IMR-90 (cell line): ENCODE results near the gene SPRED2. TPM values are rescaled to one million over a fixed set of nuclear protein-coding genes. Genes with fewer than 3 reads are reported as not detected.
A peak's percentile ranks its signal among the peaks of the same experiment; 100 is the strongest.

Source experiments
- ATAC-seq: fragments of 200-7000 bp; cut with Tn5 transposase; 2 replicates; pipeline ENCODE4 v1.9.1; 2020; ENCODE audit warnings: low read depth, mild to moderate bottlenecking, moderate library complexity
- BruUV-seq: library from RNA; stranded (reverse); fragments of 400-500 nt; replicated peaks from 2 replicates; lab custom pipeline; 2021; lab: Mats Ljungman, UMichigan
- CTCF ChIA-PET: fragments of 300-600 bp; formaldehyde crosslinking; extraction: SDS; loops from one replicate; lab custom pipeline; 2021; ENCODE audit warnings: antibody characterized with exemption; lab: Yijun Ruan, JAX
- POLR2A ChIA-PET: fragments of 300-600 bp; sonication (Branson Sonifier 250); formaldehyde crosslinking; loops from one replicate; lab custom pipeline; 2022; ENCODE audit warnings: antibody characterized with exemption; ENCODE audit not compliant: unreplicated experiment; lab: Charles Lee
- DNase-seq: peaks from one replicate; pipeline ENCODE4 v3.0.0; 2013
- H2AFZ ChIP-seq: replicated peaks from 2 replicates; pipeline ENCODE3; 2013; ENCODE audit warnings: low read length, mild to moderate bottlenecking; ENCODE audit not compliant: poor library complexity
- H2AK5ac ChIP-seq: 2 replicates; pipeline ENCODE4 v1.6.1; 2013; ENCODE audit warnings: low read depth, low read length, inconsistent platforms
- H2AK9ac ChIP-seq: replicated peaks from 2 replicates; pipeline ENCODE3; 2013; ENCODE audit warnings: mild to moderate bottlenecking, low read depth, low read length, moderate library complexity; ENCODE audit not compliant: poor library complexity
- H2BK120ac ChIP-seq: 2 replicates; pipeline ENCODE4 v1.6.1; 2013; ENCODE audit warnings: low read depth, low read length, inconsistent platforms
- H2BK15ac ChIP-seq: 3 replicates; pipeline ENCODE4 v1.6.1; 2013; ENCODE audit warnings: low read depth, low read length, inconsistent platforms
- H2BK20ac ChIP-seq: 2 replicates; pipeline ENCODE4 v1.6.1; 2013; ENCODE audit warnings: low read depth, mild to moderate bottlenecking, inconsistent platforms, low read length, moderate library complexity
- H2BK5ac ChIP-seq: 2 replicates; pipeline ENCODE4 v1.6.1; 2013; ENCODE audit warnings: mild to moderate bottlenecking, low read depth, low read length, inconsistent platforms; ENCODE audit not compliant: poor library complexity, severe bottlenecking
- H3K14ac ChIP-seq: replicated peaks from 2 replicates; pipeline ENCODE4 v1.6.1; 2013; ENCODE audit warnings: low read depth, low read length, inconsistent platforms
- H3K18ac ChIP-seq: 2 replicates; pipeline ENCODE4 v1.6.1; 2013; ENCODE audit warnings: low read depth, low read length, control low read depth
- H3K23ac ChIP-seq: 2 replicates; pipeline ENCODE4 v1.6.1; 2013; ENCODE audit warnings: low read depth, low read length, inconsistent platforms
- H3K27ac ChIP-seq: 2 replicates; pipeline ENCODE4 v1.5.1; 2013; ENCODE audit warnings: mild to moderate bottlenecking, control low read depth, low read length; ENCODE audit not compliant: insufficient read depth
- H3K27me3 ChIP-seq: 2 replicates; pipeline ENCODE4 v1.6.1; 2013; ENCODE audit warnings: low read length; ENCODE audit not compliant: control insufficient read depth, insufficient read depth
- H3K36me3 ChIP-seq: 2 replicates; pipeline ENCODE4 v1.6.1; 2013; ENCODE audit warnings: low read length, mixed read lengths; ENCODE audit not compliant: control insufficient read depth, insufficient read depth
- H3K4ac ChIP-seq: 2 replicates; pipeline ENCODE4 v1.6.1; 2013; ENCODE audit warnings: low read depth, low read length, inconsistent platforms
- H3K4me1 ChIP-seq: 2 replicates; pipeline ENCODE4 v1.6.1; 2013; ENCODE audit warnings: low read length, mixed read lengths; ENCODE audit not compliant: control insufficient read depth, insufficient read depth
- H3K4me2 ChIP-seq: 2 replicates; pipeline ENCODE4 v1.6.1; 2013; ENCODE audit warnings: low read depth, mild to moderate bottlenecking, control low read depth, low read length, moderate library complexity
- H3K4me3 ChIP-seq: 2 replicates; pipeline ENCODE4 v1.5.1; 2013; ENCODE audit warnings: low read depth, mild to moderate bottlenecking, control low read depth, low read length, moderate library complexity; ENCODE audit not compliant: insufficient read depth
- H3K56ac ChIP-seq: 2 replicates; pipeline ENCODE4 v1.6.1; 2013; ENCODE audit warnings: low read length, inconsistent platforms; ENCODE audit not compliant: insufficient read depth; ENCODE audit errors: extremely low read depth
- H3K79me1 ChIP-seq, 2 experiments: 2 replicates each; pipeline ENCODE4 v1.6.1; 2013; ENCODE audit warnings: low read length in 2 of 2, inconsistent platforms in 1 of 2, low read depth in 1 of 2
- H3K9ac ChIP-seq: 2 replicates; pipeline ENCODE4 v1.6.1; 2013; ENCODE audit warnings: low read depth, low read length, control low read depth
- H3K9me1 ChIP-seq: 2 replicates; pipeline ENCODE4 v1.6.1; 2013; ENCODE audit warnings: low read length, inconsistent platforms; ENCODE audit not compliant: insufficient read depth
- H3K9me3 ChIP-seq: 2 replicates; pipeline ENCODE4 v1.6.1; 2013; ENCODE audit warnings: low read length; ENCODE audit not compliant: control insufficient read depth, insufficient read depth
- H4K20me1 ChIP-seq: 2 replicates; pipeline ENCODE4 v1.6.1; 2013; ENCODE audit warnings: low read length, inconsistent platforms; ENCODE audit not compliant: insufficient read depth
- H4K5ac ChIP-seq: 2 replicates; pipeline ENCODE4 v1.6.1; 2013; ENCODE audit warnings: mild to moderate bottlenecking, low read depth, low read length, control low read depth
- H4K8ac ChIP-seq, 2 experiments: 2 replicates each; pipeline ENCODE4 v1.6.1; 2013; ENCODE audit warnings: low read depth in 2 of 2, low read length in 2 of 2, control low read depth in 1 of 2, inconsistent platforms in 1 of 2
- H4K91ac ChIP-seq: 2 replicates; pipeline ENCODE4 v1.6.1; 2013; ENCODE audit warnings: low read depth, low read length, inconsistent platforms; ENCODE audit not compliant: insufficient read depth
- BHLHE40 ChIP-seq: fragments of 150-350 bp; IDR thresholded peaks from 2 replicates; pipeline ENCODE4 v1.6.1; 2016; ENCODE audit warnings: mild to moderate bottlenecking, low read depth, low read length
- CEBPB ChIP-seq: IDR thresholded peaks from 2 replicates; pipeline ENCODE4 v1.6.1; 2012; ENCODE audit warnings: low read depth, low read length, improper control_type of control experiment
- CHD1 ChIP-seq: IDR thresholded peaks from 2 replicates; pipeline ENCODE4 v1.6.1; 2012; ENCODE audit warnings: low read depth, low read length, improper control_type of control experiment
- CTCF ChIP-seq: conservative IDR thresholded peaks from 2 replicates; pipeline ENCODE4 v1.5.1; 2012; ENCODE audit warnings: mild to moderate bottlenecking, low read depth, low read length, improper control_type of control experiment
- MAFK ChIP-seq: IDR thresholded peaks from 2 replicates; pipeline ENCODE4 v1.6.1; 2012; ENCODE audit warnings: low read depth, low read length, improper control_type of control experiment
- MAZ ChIP-seq: IDR thresholded peaks from 2 replicates; pipeline ENCODE4 v1.6.1; 2012; ENCODE audit warnings: low read depth, mild to moderate bottlenecking, low read length, improper control_type of control experiment, moderate library complexity, borderline replicate concordance
- MXI1 ChIP-seq: IDR thresholded peaks from 2 replicates; pipeline ENCODE4 v1.6.1; 2012; ENCODE audit warnings: low read depth, mild to moderate bottlenecking, low read length, moderate library complexity, borderline replicate concordance
- NFE2L2 ChIP-seq: fragments of 150-350 bp; IDR thresholded peaks from 2 replicates; pipeline ENCODE4 v1.6.1; 2016; ENCODE audit warnings: low read depth, mild to moderate bottlenecking, low read length
- POLR2A ChIP-seq: IDR thresholded peaks from 2 replicates; pipeline ENCODE4 v1.6.1; 2012; ENCODE audit warnings: mild to moderate bottlenecking, low read depth, low read length
- RAD21 ChIP-seq: IDR thresholded peaks from 2 replicates; pipeline ENCODE4 v1.6.1; 2012; ENCODE audit warnings: low read length, improper control_type of control experiment
- RCOR1 ChIP-seq: IDR thresholded peaks from 2 replicates; pipeline ENCODE4 v1.6.1; 2012; ENCODE audit warnings: mild to moderate bottlenecking, low read length, improper control_type of control experiment; ENCODE audit not compliant: insufficient replicate concordance
- RFX5 ChIP-seq: IDR thresholded peaks from 2 replicates; pipeline ENCODE4 v1.8.0; 2012; ENCODE audit warnings: low read depth, mild to moderate bottlenecking, low read length, moderate library complexity
- SMC3 ChIP-seq: fragments of 150-350 bp; IDR thresholded peaks from 2 replicates; pipeline ENCODE4 v1.6.1; 2016; ENCODE audit warnings: low read depth, mild to moderate bottlenecking, antibody characterized with exemption, low read length, moderate library complexity
- USF2 ChIP-seq: fragments of 150-350 bp; IDR thresholded peaks from 2 replicates; pipeline ENCODE4 v1.6.1; 2017; ENCODE audit warnings: mild to moderate bottlenecking, antibody characterized with exemption, low read length, low read depth
- WGBS, 2 experiments: methylation state at CpG; one replicate each; pipeline versions ENCODE4 v1.1.5 to v1.1.7; 2013; ENCODE audit warnings: missing lambda C conversion rate in 2 of 2; ENCODE audit not compliant: insufficient read length in 1 of 2; ENCODE audit errors: extremely low coverage in 2 of 2; 5-methylcytosine and 5-hydroxymethylcytosine counted together
- dilution Hi-C: fragments of 300-500 bp; cut with HindIII; formaldehyde crosslinking; loops from one replicate; pipeline ENCODE4 v1.14.3; 2018; ENCODE audit warnings: low sequenced_read_pairs; ENCODE audit not compliant: unreplicated experiment
- in situ Hi-C: fragments of 300-500 bp; cut with MboI; formaldehyde crosslinking; loops from 3 replicates; pipeline ENCODE4 v1.14.3; 2019; ENCODE audit warnings: low sequenced_read_pairs, inconsistent platforms, mixed read lengths
- intact Hi-C: fragments of 100-400 bp; cut with micrococcal nuclease; formaldehyde crosslinking; loops from 2 replicates; pipeline ENCODE4 v1.10.0; 2022
- polyA plus RNA-seq, 3 experiments: library from polyadenylated mRNA; depleted of rRNA; stranded (reverse); fragments of >200 nt; gene quantifications; 2 replicates each; pipeline ENCODE4 v1.2.3, GENCODE V29; 2012; ENCODE audit warnings: low replicate concordance in 1 of 3
- total RNA-seq: library from RNA; depleted of rRNA; stranded (reverse); fragments of >200 nt; gene quantifications from 2 replicates; pipeline ENCODE4 v1.2.3, GENCODE V29; 2012

The SPRED2 gene
- total and polyA plus RNA-seq, 2 of the 4 experiments (the other 2 are of a cell fraction): 4.8 to 18.7 TPM

GRCh38 chr2:65429786-65430602, 2.4 kb downstream of the SPRED2 start:
- no peaks in the 10 kb centered on the region for H3K9me1 ChIP-seq
- TF ChIP-seq USF2: no peak
- TF ChIP-seq SMC3: no peak
- no peak for TF ChIP-seq BHLHE40
- no peak for TF ChIP-seq RCOR1
- TF ChIP-seq MAZ: no peak
- TF ChIP-seq RAD21: no peak
- TF ChIP-seq POLR2A: no peak
- no peak for TF ChIP-seq MXI1
- TF ChIP-seq CTCF: no peak
- TF ChIP-seq MAFK: no peak
- TF ChIP-seq NFE2L2: no peak
- TF ChIP-seq CEBPB: no peak
- TF ChIP-seq RFX5: no peak
- no peak for TF ChIP-seq CHD1

More at GRCh38 chr2:65429786-65430602, 2.4 kb downstream of the SPRED2 start:
- Histone ChIP-seq H3K4me2 (peak overlapping the region; percentile 63), H3K4me3 (peak overlapping the region; percentile 88), H3K9me3 (no peaks in the 10 kb centered on the region), H4K20me1 (peaks cover 51% of the 10 kb centered on the region), H4K5ac (no peak overlapping the region), H3K4ac (no peak overlapping the region), H2BK120ac (no peak overlapping the region), H2AFZ (peak overlapping the region; percentile 87), H3K27me3 (no peaks in the 10 kb centered on the region), H2AK5ac (0 out of 2 replicates have a peak overlapping the region, but pooled peaks have one; percentile 12), H3K56ac (no peak overlapping the region), H3K79me1 (peaks cover 10 to 55% of the 10 kb centered on the region in 2 experiments; a peak in 3 of 4 replicates), H3K23ac (peak overlapping the region; percentile 17; the same call in 1 of the 2 replicates), H3K4me1 (peaks cover 3% of the 10 kb centered on the region; the same call in 1 of the 2 replicates), H2AK9ac (peak overlapping the region; percentile 70), H2BK20ac (no peak overlapping the region), H3K18ac (no peak overlapping the region), H2BK5ac (no peak overlapping the region), H3K36me3 (no peaks in the 10 kb centered on the region), H3K9ac (0 out of 2 replicates have a peak overlapping the region, but pooled peaks have one; percentile 45), H4K8ac (no peak overlapping the region), H3K14ac (0 out of 2 replicates have a peak overlapping the region, but pooled peaks have one; percentile 6), H4K91ac (no peak overlapping the region), H3K27ac (no peak overlapping the region; the same call in 1 of the 2 replicates), H2BK15ac (no peak overlapping the region)
- intact Hi-C loops (loop anchor here (5.0 to 10.0 kb wide), 3 partner anchors 63 to 365 kb away; no protein-coding TSS in a partner anchor), in situ Hi-C loops (loop anchor here (5.0 kb wide), 1 partner anchor 163 kb away; no protein-coding TSS in a partner anchor), dilution Hi-C loops (no loop called here)
- ATAC-seq (no peak), DNase-seq (peak; percentile 14)
- BruUV-seq: no TSS peak
- ChIA-PET CTCF (interaction anchor here (0.6 kb wide), 1 partner anchor 23 kb away, joined by 3 read pairs; no protein-coding TSS in a partner anchor), POLR2A (interaction anchor here (0.6 kb wide), 2 partner anchors 128 to 970 kb away, joined by 3 to 4 read pairs; no protein-coding TSS in a partner anchor)
- WGBS, 2 experiments: 31% methylated on average over 3 of the region's 17 CpGs; no CpG with 5 or more reads in 1 of the 2 experiments
